CD4-positive, CD25-positive, alpha-beta regulatory T cell (primary cell): Measurements from ENCODE around the gene HFE. TPM values are rescaled to one million over a fixed set of nuclear protein-coding genes. Genes with fewer than 3 reads are reported as not detected.

Experiments used
- ATAC-seq, 2 donors: fragments of 150-1000 bp; cut with Tn5 transposase; one replicate each; pipeline ENCODE4 v1.10.0; 2021; ENCODE audit warnings: low read depth in 2 of 2, moderate number of reproducible peaks in 2 of 2, moderate library complexity in 1 of 2
- DNase-seq, 3 donors: peaks; one replicate each; pipeline versions ENCODE4 v3.0.0 to v3.0.0-alpha.2; 2012 to 2022; ENCODE audit warnings: mixed read lengths in 1 of 3
- H3K27ac ChIP-seq: one replicate; pipeline ENCODE4 v1.7.0; 2013; ENCODE audit warnings: mild to moderate bottlenecking, low read length; ENCODE audit not compliant: insufficient read depth, poor library complexity, severe bottlenecking
- H3K27me3 ChIP-seq: one replicate; pipeline ENCODE4 v1.7.0; 2013; ENCODE audit warnings: low read length; ENCODE audit not compliant: control insufficient read depth, insufficient read depth
- H3K36me3 ChIP-seq: one replicate; pipeline ENCODE4 v1.7.0; 2013; ENCODE audit warnings: mild to moderate bottlenecking, low read length, moderate library complexity; ENCODE audit not compliant: control insufficient read depth, insufficient read depth
- H3K4me1 ChIP-seq: 2 replicates; pipeline ENCODE4 v1.7.0; 2013; ENCODE audit warnings: mild to moderate bottlenecking, low read length; ENCODE audit not compliant: insufficient read depth, control insufficient read depth, poor library complexity, severe bottlenecking
- H3K4me3 ChIP-seq: one replicate; pipeline ENCODE4 v1.7.0; 2013; ENCODE audit warnings: low read depth, mild to moderate bottlenecking, low read length, moderate library complexity
- H3K9me3 ChIP-seq, 2 experiments: 1 replicate in 1 of 2; 2 replicates in 1 of 2; pipeline ENCODE4 v1.7.0; 2013; ENCODE audit warnings: low read length in 2 of 2, mild to moderate bottlenecking in 1 of 2, moderate library complexity in 1 of 2; ENCODE audit not compliant: control insufficient read depth in 2 of 2
- H3K27ac Mint-ChIP-seq, 3 donors: one replicate each; pipeline ENCODE4 v1.8.0; 2020 to 2022; ENCODE audit warnings: mild to moderate bottlenecking in 3 of 3, mixed read lengths in 3 of 3, moderate library complexity in 2 of 3
- H3K27me3 Mint-ChIP-seq: one replicate; pipeline ENCODE4 v1.8.0; 2022; ENCODE audit warnings: mild to moderate bottlenecking, mixed read lengths
- H3K36me3 Mint-ChIP-seq: one replicate; pipeline ENCODE4 v1.8.0; 2020; ENCODE audit warnings: mixed read lengths
- H3K4me1 Mint-ChIP-seq, 4 donors: one replicate each; pipeline ENCODE4 v1.8.0; 2020 to 2022; ENCODE audit warnings: mixed read lengths in 4 of 4, mild to moderate bottlenecking in 1 of 4
- H3K4me3 Mint-ChIP-seq, 4 donors: one replicate each; pipeline ENCODE4 v1.8.0; 2020 to 2022; ENCODE audit warnings: mild to moderate bottlenecking in 4 of 4, mixed read lengths in 4 of 4, moderate library complexity in 3 of 4
- H3K9me3 Mint-ChIP-seq, 7 donors: one replicate each; pipeline ENCODE4 v1.8.0; 2020 to 2022; ENCODE audit warnings: mixed read lengths in 7 of 7, mild to moderate bottlenecking in 3 of 7, moderate library complexity in 2 of 7
- polyA plus RNA-seq, 4 donors: library from polyadenylated mRNA; unstranded; fragments of 300-500 nt; fragmentation: Illumina TruSeq; gene quantifications; one replicate each; pipeline ENCODE4 v1.2.3, GENCODE V29; 2021
- total RNA-seq: library from RNA; stranded (reverse); gene quantifications from one replicate; pipeline ENCODE4 v1.2.3, GENCODE V29; 2022

The HFE gene
- total and polyA plus RNA-seq, 5 donors from 2014 or later = 1.2 to 2.6 (median 2.5) TPM

DNA sequence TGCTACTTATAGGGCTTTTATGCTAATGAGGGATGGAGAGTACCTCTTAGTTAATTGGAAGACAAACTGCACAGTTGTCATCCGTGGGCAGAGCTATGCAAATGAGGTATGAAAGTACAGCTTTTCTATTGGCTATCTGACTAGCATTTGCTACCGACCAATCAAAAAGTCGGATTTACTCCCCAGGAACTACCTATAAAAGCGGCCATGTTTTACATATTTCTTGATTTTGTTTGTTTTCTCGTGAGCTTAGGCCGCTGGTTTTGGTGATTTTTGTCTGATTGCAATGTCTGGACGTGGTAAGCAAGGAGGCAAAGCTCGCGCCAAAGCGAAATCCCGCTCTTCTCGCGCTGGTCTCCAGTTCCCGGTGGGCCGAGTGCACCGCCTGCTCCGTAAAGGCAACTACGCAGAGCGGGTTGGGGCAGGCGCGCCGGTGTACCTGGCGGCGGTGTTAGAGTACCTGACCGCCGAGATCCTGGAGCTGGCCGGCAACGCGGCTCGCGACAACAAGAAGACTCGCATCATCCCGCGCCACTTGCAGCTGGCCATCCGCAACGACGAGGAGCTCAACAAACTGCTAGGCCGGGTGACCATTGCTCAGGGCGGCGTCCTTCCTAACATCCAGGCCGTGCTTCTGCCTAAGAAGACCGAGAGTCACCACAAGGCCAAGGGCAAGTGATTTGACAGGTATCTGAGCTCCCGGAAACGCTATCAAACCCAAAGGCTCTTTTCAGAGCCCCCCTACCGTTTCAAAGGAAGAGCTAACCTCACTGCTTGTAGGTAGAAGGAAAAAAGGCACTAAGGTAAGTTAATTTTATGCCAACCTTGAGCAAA, 36.9 kb downstream of the HFE start:
- Mint-ChIP-seq H3K9me3 (peaks cover 0 to 4% (median 0%) of the 10 kb centered on the region in 7 donors), H3K4me3 (peak overlapping the region; percentile 91 to 99 (median 96)), H3K4me1 (peaks cover 17 to 43% (median 35%) of the 10 kb centered on the region in 4 donors), H3K27me3 (peaks cover 9% of the 10 kb centered on the region), H3K36me3 (peaks cover 14% of the 10 kb centered on the region), H3K27ac (peak overlapping the region; percentile 98 to 100 (median 100))
- DNase-seq = peak in 2 of 3 donors; percentile 94 to 98
- H3K4me3 ChIP-seq = peak overlapping the region; percentile 100
- peak overlapping the region; percentile 97 for H3K27ac ChIP-seq
- peak; percentile 82 to 84 for ATAC-seq
- H3K36me3 ChIP-seq = peaks cover 7% of the 10 kb centered on the region
- peaks cover 40% of the 10 kb centered on the region for H3K4me1 ChIP-seq
- H3K9me3 ChIP-seq = no peaks in the 10 kb centered on the region
- H3K27me3 ChIP-seq = no peaks in the 10 kb centered on the region

DNA sequence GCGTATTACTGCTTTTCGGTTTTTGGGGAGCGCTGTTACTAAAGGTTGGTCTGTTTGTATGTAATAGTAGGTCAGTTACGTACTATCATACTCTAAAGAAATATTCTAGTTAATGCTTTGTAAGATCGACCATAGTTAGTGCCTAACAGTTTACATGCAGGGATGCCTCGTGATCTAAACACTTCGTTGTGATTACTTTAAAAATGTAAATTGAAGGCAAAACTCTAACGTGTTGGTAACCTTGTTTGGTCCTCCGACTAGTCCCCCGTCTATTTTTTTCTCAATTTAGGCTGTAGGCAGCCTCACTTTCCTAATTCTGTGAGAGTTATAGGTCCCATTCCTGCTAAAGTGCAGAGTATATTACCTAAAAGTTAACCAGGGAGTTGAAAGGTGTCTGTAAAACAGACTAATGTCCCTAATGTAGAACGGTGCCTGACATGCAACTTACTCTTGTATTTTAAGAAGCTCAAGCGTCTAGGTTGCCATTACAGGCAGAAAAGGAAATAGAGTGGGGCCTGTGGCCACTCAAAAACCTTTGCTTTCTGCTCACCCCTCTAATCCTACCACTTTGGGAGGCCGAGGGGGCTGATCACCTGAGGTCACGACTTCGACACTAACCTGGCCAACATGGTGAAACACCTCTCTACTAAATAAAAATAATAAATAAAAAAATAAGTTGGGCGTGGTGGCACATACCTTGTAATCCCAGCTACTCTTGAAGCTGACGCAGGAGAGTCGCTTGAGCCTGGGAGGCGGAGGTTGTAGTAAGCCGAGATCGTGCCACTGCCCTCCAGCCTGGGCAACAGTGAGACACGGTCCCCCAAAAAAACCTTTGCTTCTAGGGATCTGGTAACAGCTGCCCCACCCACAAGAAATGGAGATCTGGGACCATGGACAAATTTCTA, 37.8 kb downstream of the HFE start:
- Mint-ChIP-seq H3K36me3 (peaks cover 18% of the 10 kb centered on the region), H3K9me3 (peaks cover 0 to 4% (median 0%) of the 10 kb centered on the region in 7 donors), H3K4me1 (peaks cover 17 to 50% (median 40%) of the 10 kb centered on the region in 4 donors), H3K27ac (peak overlapping the region; percentile 98 to 100 (median 100)), H3K27me3 (peaks cover 9% of the 10 kb centered on the region), H3K4me3 (peak overlapping the region; percentile 91 to 99 (median 96))
- ATAC-seq (no peak), DNase-seq (peak in 2 of 3 donors; percentile 47 to 61)
- H3K27ac ChIP-seq = peak overlapping the region; percentile 97
- no peaks in the 10 kb centered on the region for H3K9me3 ChIP-seq
- H3K4me1 ChIP-seq = peaks cover 48% of the 10 kb centered on the region
- H3K4me3 ChIP-seq = peak overlapping the region; percentile 100
- H3K27me3 ChIP-seq = no peaks in the 10 kb centered on the region
- peaks cover 10% of the 10 kb centered on the region for H3K36me3 ChIP-seq

DNA sequence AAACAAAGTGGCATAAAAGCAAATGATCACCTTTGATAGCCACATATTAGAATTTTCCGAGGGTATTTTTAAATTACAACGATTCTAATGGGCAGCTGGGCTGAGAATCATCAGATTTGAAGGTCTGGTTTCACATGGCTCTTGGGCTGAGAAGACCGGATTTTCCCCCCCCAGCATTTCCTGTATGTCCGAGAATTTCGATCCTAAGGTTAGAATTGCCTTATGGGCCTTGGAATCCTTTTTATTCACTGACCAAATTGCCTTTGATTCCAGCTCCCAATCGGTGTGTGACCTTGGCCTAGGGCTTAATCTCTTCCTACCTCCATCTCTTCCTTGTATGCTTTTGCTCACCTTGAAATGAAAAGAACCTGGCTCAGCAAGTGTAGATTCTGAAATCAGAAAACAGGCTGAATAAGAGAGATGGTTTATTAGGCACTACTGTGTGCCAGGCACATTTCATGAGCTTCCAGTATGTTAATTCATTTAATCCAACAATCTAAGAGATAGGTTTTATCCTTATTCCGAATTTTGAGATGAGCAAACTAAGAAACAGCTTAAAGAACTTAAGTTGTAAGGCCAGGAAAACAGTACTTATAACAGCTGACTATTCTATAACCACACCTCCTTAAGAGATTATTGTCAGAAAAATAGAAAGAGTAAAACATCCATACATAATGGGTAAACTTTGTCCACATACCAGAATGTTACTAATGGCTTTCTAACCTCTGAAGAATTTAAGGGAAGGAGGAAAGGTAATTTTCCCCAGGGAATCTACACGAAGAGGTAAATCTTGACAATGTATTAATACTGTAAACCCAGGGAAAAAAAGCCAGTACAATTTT, 39.4 kb downstream of the HFE start:
- ATAC-seq (no peak), DNase-seq (peak in 1 of 3 donors; percentile 34)
- Mint-ChIP-seq H3K27me3 (peaks cover 9% of the 10 kb centered on the region), H3K36me3 (peaks cover 21% of the 10 kb centered on the region), H3K4me1 (peaks cover 23 to 54% (median 41%) of the 10 kb centered on the region in 4 donors), H3K4me3 (peak overlapping the region; percentile 91 to 99 (median 96)), H3K27ac (peak overlapping the region; percentile 98 to 100 (median 100)), H3K9me3 (peaks cover 0 to 4% (median 0%) of the 10 kb centered on the region in 7 donors)
- peak overlapping the region; percentile 100 for H3K4me3 ChIP-seq
- H3K4me1 ChIP-seq = peaks cover 50% of the 10 kb centered on the region
- H3K36me3 ChIP-seq = peaks cover 10% of the 10 kb centered on the region
- H3K9me3 ChIP-seq = no peaks in the 10 kb centered on the region
- peak overlapping the region; percentile 97 for H3K27ac ChIP-seq
- H3K27me3 ChIP-seq = no peaks in the 10 kb centered on the region

DNA sequence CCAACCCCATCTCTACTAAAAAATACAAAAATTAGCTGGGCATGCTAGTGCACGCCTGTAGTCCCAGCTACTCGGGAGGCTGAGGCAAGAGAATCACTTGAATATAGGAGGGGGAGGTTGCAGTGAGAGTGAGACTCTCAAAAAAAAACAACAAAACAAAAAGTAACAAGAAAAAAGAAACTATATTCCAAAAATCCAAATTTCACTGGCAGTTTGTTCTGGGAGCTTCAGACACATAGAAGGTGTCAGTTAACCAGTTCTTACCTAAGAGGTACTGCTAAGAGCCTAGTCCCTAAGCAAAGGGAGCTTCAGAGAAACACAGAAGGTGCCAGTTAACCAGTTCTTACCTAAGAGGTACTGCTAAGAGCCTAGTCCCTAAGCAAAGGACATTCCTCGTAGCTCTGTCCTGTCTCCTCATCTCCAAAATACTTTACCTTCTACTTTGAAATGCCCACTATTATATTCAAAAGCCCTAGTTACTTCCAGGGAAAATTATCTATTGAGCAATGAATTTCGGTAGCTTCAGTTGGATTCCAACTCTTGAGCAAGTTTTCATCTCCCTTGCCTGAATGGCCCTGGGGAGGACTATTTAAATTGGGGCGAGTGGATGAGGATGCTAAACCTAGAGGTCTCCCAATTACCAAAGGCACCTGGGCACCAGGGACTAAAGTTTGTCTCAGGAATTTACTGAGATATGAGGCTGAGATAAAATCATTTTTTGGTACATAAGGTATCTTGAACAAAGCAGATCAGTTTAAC, 41.0 kb downstream of the HFE start:
- no peaks in the 10 kb centered on the region for H3K9me3 ChIP-seq
- peak overlapping the region; percentile 52 for H3K27ac ChIP-seq
- H3K36me3 ChIP-seq = peaks cover 10% of the 10 kb centered on the region
- ATAC-seq (no peak), DNase-seq (peak in 1 of 3 donors; percentile 18)
- peaks cover 4% of the 10 kb centered on the region for H3K27me3 Mint-ChIP-seq
- H3K27me3 ChIP-seq = no peaks in the 10 kb centered on the region
- peak overlapping the region; percentile 88 to 100 (median 100) for H3K27ac Mint-ChIP-seq
- H3K36me3 Mint-ChIP-seq = peaks cover 24% of the 10 kb centered on the region
- peaks cover 25 to 58% (median 44%) of the 10 kb centered on the region in 4 donors for H3K4me1 Mint-ChIP-seq
- H3K9me3 Mint-ChIP-seq = peaks cover 0 to 4% (median 0%) of the 10 kb centered on the region in 7 donors
- H3K4me3 Mint-ChIP-seq = peak overlapping the region; percentile 91 to 99 (median 96)
- peaks cover 39% of the 10 kb centered on the region for H3K4me1 ChIP-seq
- H3K4me3 ChIP-seq = peak overlapping the region; percentile 100

DNA sequence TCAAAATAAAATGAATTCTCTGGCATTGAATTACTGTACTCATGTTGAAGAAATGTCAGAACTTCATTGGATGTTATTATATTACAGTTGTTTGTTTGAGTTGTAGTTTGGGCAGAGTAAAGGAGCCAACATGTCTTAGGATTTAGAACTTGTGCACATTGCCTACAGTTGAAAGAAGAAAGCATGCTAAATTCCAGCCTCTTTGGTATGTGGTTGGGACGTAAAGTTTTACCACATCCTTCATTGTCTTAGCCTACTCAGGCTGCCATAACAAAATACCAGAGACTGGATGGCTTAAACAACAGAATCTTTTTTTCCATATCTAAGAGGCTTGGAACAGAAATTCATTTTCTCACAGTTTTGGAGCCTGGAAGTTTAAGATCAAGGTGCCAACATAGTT, 42.4 kb downstream of the HFE start:
- Histone ChIP-seq H3K9me3 (no peaks in the 10 kb centered on the region), H3K27me3 (no peaks in the 10 kb centered on the region), H3K4me3 (peak overlapping the region; percentile 17), H3K36me3 (peaks cover 10% of the 10 kb centered on the region), H3K27ac (peak overlapping the region; percentile 18), H3K4me1 (peaks cover 39% of the 10 kb centered on the region)
- Mint-ChIP-seq H3K9me3 (peaks cover 0 to 2% (median 0%) of the 10 kb centered on the region in 7 donors), H3K36me3 (peaks cover 19% of the 10 kb centered on the region), H3K27ac (peak overlapping the region in 2 of 3 donors; percentile 43 to 65), H3K4me3 (peak overlapping the region; percentile 11 to 54 (median 43)), H3K4me1 (peaks cover 30 to 67% (median 50%) of the 10 kb centered on the region in 4 donors), H3K27me3 (no peaks in the 10 kb centered on the region)
- DNase-seq = peak in 2 of 3 donors; percentile 22 to 39
- ATAC-seq = no peak

DNA sequence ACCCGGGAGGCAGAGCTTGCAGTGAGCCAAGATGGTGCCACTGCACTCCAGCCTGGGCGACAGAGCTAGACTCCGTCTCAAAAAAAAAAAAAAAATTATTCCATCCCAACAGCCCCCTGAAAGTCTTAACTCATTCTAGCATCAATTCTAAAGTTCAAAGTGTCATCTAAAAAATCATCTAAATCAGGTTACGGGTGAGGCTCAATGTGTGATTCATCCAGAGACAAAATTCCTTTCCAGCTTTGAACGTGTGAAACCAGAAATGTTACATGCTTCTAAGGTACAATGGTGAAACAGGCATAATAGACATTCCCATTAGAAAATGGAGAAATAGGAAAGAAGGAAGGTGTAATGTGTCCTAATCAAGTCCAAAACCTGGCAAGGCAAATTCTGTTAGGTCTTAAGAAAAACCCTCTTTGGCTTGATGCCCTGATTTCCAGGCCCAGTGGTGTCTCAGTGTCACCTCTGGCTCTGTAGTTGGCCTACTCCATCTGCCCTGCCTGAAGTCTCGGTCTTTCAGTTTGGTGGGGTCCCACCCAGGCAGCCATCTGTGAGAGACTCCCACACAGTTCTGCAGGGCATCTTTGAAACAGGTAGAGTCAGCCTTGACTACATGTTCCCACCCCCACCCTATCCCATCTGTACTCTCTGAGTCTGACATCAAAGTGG, 43.5 kb downstream of the HFE start:
- Mint-ChIP-seq H3K27ac (peak overlapping the region in 2 of 3 donors; percentile 5 to 90), H3K36me3 (peaks cover 16% of the 10 kb centered on the region), H3K27me3 (no peaks in the 10 kb centered on the region), H3K4me1 (peaks cover 30 to 70% (median 50%) of the 10 kb centered on the region in 4 donors), H3K9me3 (peaks cover 0 to 2% (median 0%) of the 10 kb centered on the region in 7 donors), H3K4me3 (peak overlapping the region in 2 of 4 donors; percentile 68 to 82)
- no peak for DNase-seq
- Histone ChIP-seq H3K27me3 (no peaks in the 10 kb centered on the region), H3K36me3 (peaks cover 10% of the 10 kb centered on the region), H3K4me1 (peaks cover 37% of the 10 kb centered on the region), H3K9me3 (no peaks in the 10 kb centered on the region), H3K4me3 (no peak overlapping the region), H3K27ac (no peak overlapping the region)
- no peak for ATAC-seq
